DOHH2 (cell line): ENCODE data around the gene MYO1H.

Experiments used
- EZH2phosphoT487 ChIP-seq: fragments of 200-600 bp; sonication (generic); IDR thresholded peaks from 2 replicates; pipeline ENCODE4 v1.6.1; 2017; ENCODE audit warnings: borderline replicate concordance, mild to moderate bottlenecking, antibody characterized with exemption, low read length, moderate library complexity, mixed read lengths
- TF ChIP-seq, protein P1 (sequence below): fragments of 200-600 bp; sonication (generic); IDR thresholded peaks from one replicate; pipeline ENCODE4 v1.5.1; 2014; ENCODE audit warnings: antibody characterized with exemption, mild to moderate bottlenecking, low read depth, low read length; ENCODE audit not compliant: poor library complexity, severe bottlenecking

DNA sequence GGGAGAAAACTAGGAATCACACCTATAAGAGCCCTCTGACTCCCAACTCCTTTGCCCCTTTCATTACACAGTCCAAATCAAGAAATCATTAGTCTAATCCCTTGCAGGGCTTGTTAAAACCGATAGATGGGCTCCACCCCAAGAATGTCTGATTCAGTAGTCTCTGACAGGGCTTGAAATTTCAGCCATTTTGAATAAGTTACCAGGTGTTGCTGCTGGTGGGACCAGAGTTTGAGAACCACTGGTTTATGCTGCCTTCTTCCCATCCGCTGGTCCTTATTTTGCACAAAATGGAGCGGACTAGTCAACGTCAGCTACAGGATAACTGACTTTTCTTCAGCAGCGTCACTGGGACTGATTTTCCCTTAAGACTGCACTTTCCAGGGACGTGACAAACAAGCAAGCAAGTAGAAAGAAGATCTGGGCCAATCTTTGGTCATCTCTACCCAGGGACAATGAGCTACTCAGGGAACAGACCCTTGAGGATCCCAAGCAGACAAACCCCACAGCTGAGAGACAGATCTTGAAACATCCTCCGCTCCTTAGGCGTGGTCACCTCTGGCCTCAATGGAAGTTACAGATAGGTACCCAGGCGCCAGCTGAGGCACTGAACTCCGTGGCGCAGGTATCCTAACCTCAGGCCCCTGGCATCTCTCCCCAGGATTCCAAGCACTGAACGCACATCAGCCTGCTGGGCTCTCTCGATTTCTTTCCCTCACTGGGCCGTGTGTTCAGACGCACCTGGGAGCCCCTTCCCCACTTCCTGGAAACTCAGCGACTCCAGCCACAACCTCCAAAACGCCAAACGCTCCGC is 128.5 kb downstream of the MYO1H start:
- TF ChIP-seq, protein P1, sequence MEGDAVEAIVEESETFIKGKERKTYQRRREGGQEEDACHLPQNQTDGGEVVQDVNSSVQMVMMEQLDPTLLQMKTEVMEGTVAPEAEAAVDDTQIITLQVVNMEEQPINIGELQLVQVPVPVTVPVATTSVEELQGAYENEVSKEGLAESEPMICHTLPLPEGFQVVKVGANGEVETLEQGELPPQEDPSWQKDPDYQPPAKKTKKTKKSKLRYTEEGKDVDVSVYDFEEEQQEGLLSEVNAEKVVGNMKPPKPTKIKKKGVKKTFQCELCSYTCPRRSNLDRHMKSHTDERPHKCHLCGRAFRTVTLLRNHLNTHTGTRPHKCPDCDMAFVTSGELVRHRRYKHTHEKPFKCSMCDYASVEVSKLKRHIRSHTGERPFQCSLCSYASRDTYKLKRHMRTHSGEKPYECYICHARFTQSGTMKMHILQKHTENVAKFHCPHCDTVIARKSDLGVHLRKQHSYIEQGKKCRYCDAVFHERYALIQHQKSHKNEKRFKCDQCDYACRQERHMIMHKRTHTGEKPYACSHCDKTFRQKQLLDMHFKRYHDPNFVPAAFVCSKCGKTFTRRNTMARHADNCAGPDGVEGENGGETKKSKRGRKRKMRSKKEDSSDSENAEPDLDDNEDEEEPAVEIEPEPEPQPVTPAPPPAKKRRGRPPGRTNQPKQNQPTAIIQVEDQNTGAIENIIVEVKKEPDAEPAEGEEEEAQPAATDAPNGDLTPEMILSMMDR = no peak
- TF ChIP-seq EZH2phosphoT487 = no peak
